Measurements from ENCODE around the gene CHST6.
"Not testable (repeated sequence)": the region's sequence is repeated elsewhere in the genome, so short reads cannot be mapped to it uniquely, and the experiment has no call there.

The CHST6 gene

GRCh38 chr16:75506107-75506506, 10.9 kb upstream of the CHST6 start:
- no peak for DNase-seq (ENCODE audit: low read depth)
- no peak overlapping the region for H3K4me3 ChIP-seq (ENCODE audit: low read depth, low read length)

- DNase-seq (ENCODE audit: low read depth) = no peak
- no peak overlapping the region for H3K4me3 ChIP-seq (ENCODE audit: low read depth, low read length)
Observed at GRCh38 chr16:75503801-75504200, 8.6 kb upstream of the CHST6 start.

- DNase-seq (ENCODE audit: low read depth) = no peak
- H3K4me3 ChIP-seq (ENCODE audit: low read depth, low read length) = no peak overlapping the region
Observed at GRCh38 chr16:75502916-75503605, 7.8 kb upstream of the CHST6 start.

- not testable (repeated sequence) for H3K4me3 ChIP-seq (ENCODE audit: low read depth, low read length)
- peak; percentile 36 for DNase-seq (ENCODE audit: low read depth)
Observed at GRCh38 chr16:75501820-75502219, 6.6 kb upstream of the CHST6 start.

GRCh38 chr16:75501359-75501758, 6.1 kb upstream of the CHST6 start:
- no peak overlapping the region for H3K4me3 ChIP-seq (ENCODE audit: low read depth, low read length)
- no peak for DNase-seq (ENCODE audit: low read depth)

GRCh38 chr16:75498605-75499322, 3.5 kb upstream of the CHST6 start:
- not testable (repeated sequence) for H3K4me3 ChIP-seq (ENCODE audit: low read depth, low read length); DNase-seq (ENCODE audit: low read depth)

GRCh38 chr16:75497558-75497957, 2.3 kb upstream of the CHST6 start:
- no peak for DNase-seq (ENCODE audit: low read depth)
- no peak overlapping the region for H3K4me3 ChIP-seq (ENCODE audit: low read depth, low read length)

GRCh38 chr16:75494661-75495075, 573 bp downstream of the CHST6 start:
- H3K4me3 ChIP-seq (ENCODE audit: low read depth, low read length) = peak overlapping the region; percentile 54
- no peak for DNase-seq (ENCODE audit: low read depth)

GRCh38 chr16:75494184-75494583, 1.1 kb downstream of the CHST6 start:
- DNase-seq (ENCODE audit: low read depth) = no peak
- H3K4me3 ChIP-seq (ENCODE audit: low read depth, low read length) = peak overlapping the region; percentile 54

- no peak overlapping the region for H3K4me3 ChIP-seq (ENCODE audit: low read depth, low read length)
- DNase-seq (ENCODE audit: low read depth) = no peak
Observed at GRCh38 chr16:75491876-75492275, 3.4 kb downstream of the CHST6 start.

GRCh38 chr16:75488322-75488721, 6.9 kb downstream of the CHST6 start:
- no peak overlapping the region for H3K4me3 ChIP-seq (ENCODE audit: low read depth, low read length)
- no peak for DNase-seq (ENCODE audit: low read depth)

GRCh38 chr16:75486676-75487313, 8.4 kb downstream of the CHST6 start:
- DNase-seq (ENCODE audit: low read depth) = no peak
- H3K4me3 ChIP-seq (ENCODE audit: low read depth, low read length) = no peak overlapping the region

- no peak for DNase-seq (ENCODE audit: low read depth)
- H3K4me3 ChIP-seq (ENCODE audit: low read depth, low read length) = no peak overlapping the region
Observed at GRCh38 chr16:75486014-75486675, 9.1 kb downstream of the CHST6 start.

- no peak overlapping the region for H3K4me3 ChIP-seq (ENCODE audit: low read depth, low read length)
- DNase-seq (ENCODE audit: low read depth) = no peak
Observed at GRCh38 chr16:75485230-75486013, 9.8 kb downstream of the CHST6 start.

- DNase-seq (ENCODE audit: low read depth) = no peak
- no peak overlapping the region for H3K4me3 ChIP-seq (ENCODE audit: low read depth, low read length)
Observed at GRCh38 chr16:75483222-75483621, 12.0 kb downstream of the CHST6 start.

GRCh38 chr16:75482434-75483205, 12.6 kb downstream of the CHST6 start:
- DNase-seq (ENCODE audit: low read depth) = no peak
- H3K4me3 ChIP-seq (ENCODE audit: low read depth, low read length) = no peak overlapping the region

GRCh38 chr16:75481475-75481874, 13.8 kb downstream of the CHST6 start:
- DNase-seq (ENCODE audit: low read depth) = no peak
- H3K4me3 ChIP-seq (ENCODE audit: low read depth, low read length) = no peak overlapping the region

GRCh38 chr16:75479421-75479990, 15.7 kb downstream of the CHST6 start:
- DNase-seq (ENCODE audit: low read depth) = no peak
- no peak overlapping the region for H3K4me3 ChIP-seq (ENCODE audit: low read depth, low read length)
